Suprapubic skin (tissue), 4 donors: ENCODE measurements around the gene GNAS-AS1. TPM values are rescaled to one million over a fixed set of nuclear protein-coding genes. Genes with fewer than 3 reads are reported as not detected.

Source experiments
- DNase-seq, 2 donors: peaks; one replicate each; pipeline ENCODE4 v3.0.0-alpha.2; 2019; ENCODE audit warnings: low spot score in 2 of 2
- H3K27ac ChIP-seq: fragments of 200-600 bp; sonication (generic); one replicate; pipeline ENCODE4 v1.5.1; 2019
- H3K27me3 ChIP-seq: fragments of 200-600 bp; sonication (generic); one replicate; pipeline ENCODE4 v1.5.1; 2019
- H3K36me3 ChIP-seq: fragments of 200-600 bp; sonication (generic); one replicate; pipeline ENCODE4 v1.5.1; 2019
- H3K4me1 ChIP-seq: fragments of 200-600 bp; sonication (generic); one replicate; pipeline ENCODE4 v1.5.1; 2019
- H3K4me3 ChIP-seq: fragments of 200-600 bp; sonication (generic); one replicate; pipeline ENCODE4 v1.5.1; 2019; ENCODE audit warnings: mild to moderate bottlenecking
- H3K9me3 ChIP-seq: fragments of 200-600 bp; sonication (generic); one replicate; pipeline ENCODE4 v1.5.1; 2019
- EP300 ChIP-seq: sonication (generic); formaldehyde crosslinking; IDR thresholded peaks from one replicate; pipeline ENCODE4 v1.6.1; 2017; ENCODE audit warnings: antibody characterized with exemption
- POLR2A ChIP-seq, 2 donors: fragments of 450-650 bp; IDR thresholded peaks; one replicate each; pipeline ENCODE4 v1.6.1; 2017; ENCODE audit warnings: antibody characterized with exemption in 2 of 2, mild to moderate bottlenecking in 2 of 2, moderate library complexity in 2 of 2
- POLR2AphosphoS5 ChIP-seq, 3 donors: sonication (generic); formaldehyde crosslinking; IDR thresholded peaks; one replicate each; pipeline ENCODE4 v1.6.1; 2017; ENCODE audit warnings: antibody characterized with exemption in 3 of 3
- WGBS: methylation state at CpG from one replicate; pipeline ENCODE4 v1.1.5; 2018; 5-methylcytosine and 5-hydroxymethylcytosine counted together
- total RNA-seq, 4 donors: library from RNA; depleted of rRNA; stranded (reverse); fragments of >200 nt; gene quantifications; one replicate each; pipeline ENCODE4 v1.1.0, GENCODE V29; 2016
- TF ChIP-seq, protein P1 (sequence below), 2 donors: fragments of 200-600 bp in 1 of 2; fragments of 450-650 bp in 1 of 2; sonication (generic) in 1 of 2; IDR thresholded peaks; one replicate each; pipeline ENCODE4 v1.5.1; 2016 to 2019; ENCODE audit warnings: antibody characterized with exemption in 2 of 2, mild to moderate bottlenecking in 1 of 2, moderate library complexity in 1 of 2

The GNAS-AS1 gene
- total RNA-seq, 4 donors from 2014 or later = not detected

- H3K27ac ChIP-seq = no peak overlapping the region
- TF ChIP-seq POLR2A (IDR thresholded peaks at IDR 0.05) = no peak
- TF ChIP-seq EP300 = no peak
- TF ChIP-seq, protein P1, sequence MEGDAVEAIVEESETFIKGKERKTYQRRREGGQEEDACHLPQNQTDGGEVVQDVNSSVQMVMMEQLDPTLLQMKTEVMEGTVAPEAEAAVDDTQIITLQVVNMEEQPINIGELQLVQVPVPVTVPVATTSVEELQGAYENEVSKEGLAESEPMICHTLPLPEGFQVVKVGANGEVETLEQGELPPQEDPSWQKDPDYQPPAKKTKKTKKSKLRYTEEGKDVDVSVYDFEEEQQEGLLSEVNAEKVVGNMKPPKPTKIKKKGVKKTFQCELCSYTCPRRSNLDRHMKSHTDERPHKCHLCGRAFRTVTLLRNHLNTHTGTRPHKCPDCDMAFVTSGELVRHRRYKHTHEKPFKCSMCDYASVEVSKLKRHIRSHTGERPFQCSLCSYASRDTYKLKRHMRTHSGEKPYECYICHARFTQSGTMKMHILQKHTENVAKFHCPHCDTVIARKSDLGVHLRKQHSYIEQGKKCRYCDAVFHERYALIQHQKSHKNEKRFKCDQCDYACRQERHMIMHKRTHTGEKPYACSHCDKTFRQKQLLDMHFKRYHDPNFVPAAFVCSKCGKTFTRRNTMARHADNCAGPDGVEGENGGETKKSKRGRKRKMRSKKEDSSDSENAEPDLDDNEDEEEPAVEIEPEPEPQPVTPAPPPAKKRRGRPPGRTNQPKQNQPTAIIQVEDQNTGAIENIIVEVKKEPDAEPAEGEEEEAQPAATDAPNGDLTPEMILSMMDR (IDR thresholded peaks at IDR 0.05) = no peak
- no peak for TF ChIP-seq POLR2AphosphoS5 (IDR thresholded peaks at IDR 0.05)
- no peaks in the 10 kb centered on the region for H3K36me3 ChIP-seq
- H3K4me3 ChIP-seq = no peak overlapping the region
- peaks cover 23% of the 10 kb centered on the region for H3K27me3 ChIP-seq
- no peak for DNase-seq
- 80% methylated on average over 19 of the region's 19 CpGs for WGBS
- no peaks in the 10 kb centered on the region for H3K9me3 ChIP-seq
- no peaks in the 10 kb centered on the region for H3K4me1 ChIP-seq
Measured at GRCh38 chr20:58810116-58810878, 40.4 kb downstream of the GNAS-AS1 start.

DNA sequence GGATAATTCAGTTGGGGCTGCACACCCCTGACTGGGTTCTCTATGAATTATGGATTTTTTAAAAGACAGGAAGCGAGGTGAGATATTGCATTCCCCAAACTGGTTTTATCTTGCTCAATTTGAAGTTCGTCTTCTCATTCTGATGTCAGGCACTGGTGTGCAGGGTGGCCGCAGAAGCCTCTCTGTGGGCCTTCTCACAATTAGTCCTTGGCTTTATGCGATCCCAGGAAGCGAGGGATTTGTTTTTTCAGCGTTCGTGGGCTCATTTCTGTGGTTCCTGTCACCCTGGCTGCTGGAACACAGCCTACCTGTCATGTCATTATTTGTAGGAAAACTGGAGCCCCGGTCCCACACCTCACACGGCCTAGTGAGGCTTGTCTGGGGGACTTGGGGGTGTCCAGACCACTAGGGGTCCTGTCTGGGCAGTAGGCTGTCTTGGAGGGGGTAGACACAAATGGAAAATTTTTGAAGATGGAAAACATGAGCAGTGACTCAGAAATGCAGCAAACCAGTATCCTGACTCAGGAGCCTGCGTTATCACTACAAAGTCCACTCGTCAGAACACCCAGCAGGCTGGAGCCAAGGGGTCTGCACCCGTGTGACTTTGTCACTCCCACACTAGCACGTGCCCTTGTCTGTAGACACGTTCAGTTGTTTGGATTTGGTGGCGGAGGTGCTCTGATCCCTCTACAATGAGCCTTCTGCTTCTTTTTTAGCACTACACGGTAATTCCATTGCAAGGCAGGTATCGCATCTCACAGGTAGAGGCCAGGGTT, 42.2 kb downstream of the GNAS-AS1 start:
- H3K4me1 ChIP-seq = no peaks in the 10 kb centered on the region
- no peaks in the 10 kb centered on the region for H3K36me3 ChIP-seq
- TF ChIP-seq, protein P1 (IDR thresholded peaks at IDR 0.05) = no peak
- TF ChIP-seq EP300 = no peak
- no peak for TF ChIP-seq POLR2AphosphoS5 (IDR thresholded peaks at IDR 0.05)
- no peak for TF ChIP-seq POLR2A (IDR thresholded peaks at IDR 0.05)
- DNase-seq = no peak
- peaks cover 27% of the 10 kb centered on the region for H3K27me3 ChIP-seq
- no peak overlapping the region for H3K4me3 ChIP-seq
- WGBS = 76% methylated on average over 17 of the region's 17 CpGs
- no peaks in the 10 kb centered on the region for H3K9me3 ChIP-seq
- H3K27ac ChIP-seq = no peak overlapping the region

- Histone ChIP-seq H3K4me3 (no peak overlapping the region), H3K4me1 (no peaks in the 10 kb centered on the region), H3K36me3 (no peaks in the 10 kb centered on the region), H3K27ac (no peak overlapping the region), H3K9me3 (no peaks in the 10 kb centered on the region), H3K27me3 (peaks cover 27% of the 10 kb centered on the region)
- no peak for TF ChIP-seq EP300
- WGBS = 79% methylated on average over 11 of the region's 11 CpGs
- no peak for DNase-seq
Measured at GRCh38 chr20:58807801-58808200, 42.9 kb downstream of the GNAS-AS1 start.

GRCh38 chr20:58803533-58803932, 47.2 kb downstream of the GNAS-AS1 start:
- Histone ChIP-seq H3K4me3 (no peak overlapping the region), H3K4me1 (no peaks in the 10 kb centered on the region), H3K9me3 (no peaks in the 10 kb centered on the region), H3K27ac (no peak overlapping the region), H3K36me3 (no peaks in the 10 kb centered on the region), H3K27me3 (peaks cover 7% of the 10 kb centered on the region)
- TF ChIP-seq POLR2AphosphoS5 (IDR thresholded peaks at IDR 0.05) (no peak), EP300 (no peak), POLR2A (IDR thresholded peaks at IDR 0.05) (no peak)
- TF ChIP-seq, protein P1 (IDR thresholded peaks at IDR 0.05) = no peak
- 92% methylated on average over 18 of the region's 18 CpGs for WGBS
- DNase-seq = no peak

GRCh38 chr20:58802061-58802460, 48.6 kb downstream of the GNAS-AS1 start:
- H3K4me1 ChIP-seq = no peaks in the 10 kb centered on the region
- H3K4me3 ChIP-seq = no peak overlapping the region
- H3K9me3 ChIP-seq = no peaks in the 10 kb centered on the region
- H3K27ac ChIP-seq = no peak overlapping the region
- no peaks in the 10 kb centered on the region for H3K36me3 ChIP-seq
- H3K27me3 ChIP-seq = peaks cover 10% of the 10 kb centered on the region
- 88% methylated on average over 11 of the region's 11 CpGs for WGBS
- DNase-seq = no peak
- TF ChIP-seq POLR2A (IDR thresholded peaks at IDR 0.05) (no peak), EP300 (no peak), POLR2AphosphoS5 (IDR thresholded peaks at IDR 0.05) (no peak)
- TF ChIP-seq, protein P1 (IDR thresholded peaks at IDR 0.05) = no peak
